Activated CD8-positive, alpha-beta memory T cell treated with anti-CD3 and anti-CD28 coated beads, Interleukin-2, amount 10 ng/mL, durations not matched to agents 7 days and 5 days (primary cell): ENCODE measurements around the gene KIN. TPM values are rescaled to one million over a fixed set of nuclear protein-coding genes. Genes with fewer than 3 reads are reported as not detected.
"Not testable (repeated sequence)": the region's sequence is repeated elsewhere in the genome, so short reads cannot be mapped to it uniquely, and the experiment has no call there.

Source experiments
- ATAC-seq: fragments of 150-1000 bp; cut with Tn5 transposase; one replicate; pipeline ENCODE4 v1.10.0; 2021; ENCODE audit warnings: moderate library complexity
- CTCF ChIA-PET: fragments of 350-600 bp; sonication (Branson Sonifier 250); formaldehyde crosslinking; loops from one replicate; lab custom pipeline; 2021; ENCODE audit warnings: antibody characterized with exemption; lab: Charles Lee
- DNase-seq: peaks from one replicate; pipeline ENCODE4 v3.0.0-alpha.2; 2020
- H3K27ac Mint-ChIP-seq: one replicate; pipeline ENCODE4 v1.8.0; 2021; ENCODE audit warnings: mild to moderate bottlenecking, mixed read lengths
- H3K27me3 Mint-ChIP-seq: one replicate; pipeline ENCODE4 v1.8.0; 2021; ENCODE audit warnings: mixed read lengths
- H3K36me3 Mint-ChIP-seq: one replicate; pipeline ENCODE4 v1.8.0; 2021; ENCODE audit warnings: mild to moderate bottlenecking, mixed read lengths
- H3K4me1 Mint-ChIP-seq: one replicate; pipeline ENCODE4 v1.8.0; 2021; ENCODE audit warnings: mixed read lengths
- H3K4me3 Mint-ChIP-seq: one replicate; pipeline ENCODE4 v1.8.0; 2021; ENCODE audit warnings: mild to moderate bottlenecking, moderate library complexity, mixed read lengths
- H3K9me3 Mint-ChIP-seq: one replicate; pipeline ENCODE4 v1.8.0; 2022; ENCODE audit warnings: low read depth, mixed read lengths
- total RNA-seq, 2 experiments: library from RNA; stranded (reverse); gene quantifications; one replicate each; pipeline ENCODE4 v1.2.3, GENCODE V29; 2021

Gene KIN
- total RNA-seq, 2 experiments from 2014 or later: 12.9 to 15.0 TPM

- H3K27ac Mint-ChIP-seq, ATAC-seq, H3K27me3 Mint-ChIP-seq, H3K9me3 Mint-ChIP-seq, DNase-seq, H3K4me3 Mint-ChIP-seq, H3K4me1 Mint-ChIP-seq: not testable (repeated sequence)
- H3K36me3 Mint-ChIP-seq: peaks cover 14% of the 10 kb centered on the region
- CTCF ChIA-PET: interaction anchor here (1.6 kb wide), 1 partner anchor 61 kb away, joined by 5 read pairs; no protein-coding TSS in a partner anchor
These were observed 39.2 kb downstream of the KIN start for GRCh38 chr10:7748637-7749036.

- no peak overlapping the region for H3K27ac Mint-ChIP-seq
- ATAC-seq (no peak), DNase-seq (no peak)
- H3K36me3 Mint-ChIP-seq: no peaks in the 10 kb centered on the region
- H3K9me3 Mint-ChIP-seq: no peaks in the 10 kb centered on the region
- CTCF ChIA-PET: no interaction called here
- peaks cover 4% of the 10 kb centered on the region for H3K4me1 Mint-ChIP-seq
- H3K4me3 Mint-ChIP-seq: no peak overlapping the region
- no peaks in the 10 kb centered on the region for H3K27me3 Mint-ChIP-seq
These were observed 43.5 kb downstream of the KIN start for GRCh38 chr10:7744307-7744706.

GRCh38 chr10:7738536-7739407 is 49.0 kb downstream of the KIN start:
- H3K36me3 Mint-ChIP-seq: no peaks in the 10 kb centered on the region
- DNase-seq: no peak
- CTCF ChIA-PET: interaction anchor here (1.0 to 1.2 kb wide), 2 partner anchors 18 to 214 kb away, joined by 3 to 4 read pairs; no protein-coding TSS in a partner anchor
- H3K4me1 Mint-ChIP-seq: peaks cover 16% of the 10 kb centered on the region
- no peak overlapping the region for H3K4me3 Mint-ChIP-seq
- no peaks in the 10 kb centered on the region for H3K27me3 Mint-ChIP-seq
- H3K9me3 Mint-ChIP-seq: no peaks in the 10 kb centered on the region
- no peak for ATAC-seq
- no peak overlapping the region for H3K27ac Mint-ChIP-seq

- peaks cover 9% of the 10 kb centered on the region for H3K27me3 Mint-ChIP-seq
- no peaks in the 10 kb centered on the region for H3K9me3 Mint-ChIP-seq
- DNase-seq (no peak), ATAC-seq (no peak)
- no peak overlapping the region for H3K4me3 Mint-ChIP-seq
- CTCF ChIA-PET: no interaction called here
- H3K27ac Mint-ChIP-seq: no peak overlapping the region
- H3K4me1 Mint-ChIP-seq: peaks cover 13% of the 10 kb centered on the region
- no peaks in the 10 kb centered on the region for H3K36me3 Mint-ChIP-seq
These were observed 53.0 kb downstream of the KIN start for GRCh38 chr10:7734821-7735220.

GRCh38 chr10:7722927-7723529 is 64.8 kb downstream of the KIN start:
- no peaks in the 10 kb centered on the region for H3K36me3 Mint-ChIP-seq
- H3K4me3 Mint-ChIP-seq: no peak overlapping the region
- H3K4me1 Mint-ChIP-seq: peaks cover 13% of the 10 kb centered on the region
- CTCF ChIA-PET: no interaction called here
- H3K27ac Mint-ChIP-seq: no peak overlapping the region
- ATAC-seq: no peak
- peaks cover 14% of the 10 kb centered on the region for H3K27me3 Mint-ChIP-seq
- no peak for DNase-seq
- H3K9me3 Mint-ChIP-seq: no peaks in the 10 kb centered on the region

GRCh38 chr10:7720478-7720877 is 67.3 kb downstream of the KIN start:
- Mint-ChIP-seq H3K4me3 (no peak overlapping the region), H3K36me3 (no peaks in the 10 kb centered on the region), H3K9me3 (no peaks in the 10 kb centered on the region), H3K4me1 (peaks cover 20% of the 10 kb centered on the region), H3K27ac (no peak overlapping the region), H3K27me3 (peaks cover 6% of the 10 kb centered on the region)
- DNase-seq (no peak), ATAC-seq (no peak)
- CTCF ChIA-PET: no interaction called here

- H3K4me3 Mint-ChIP-seq: no peak overlapping the region
- DNase-seq (no peak), ATAC-seq (no peak)
- H3K27me3 Mint-ChIP-seq: peaks cover 8% of the 10 kb centered on the region
- no peak overlapping the region for H3K27ac Mint-ChIP-seq
- CTCF ChIA-PET: interaction anchor here (1.3 kb wide), 1 partner anchor 32 kb away, joined by 4 read pairs; no protein-coding TSS in a partner anchor
- H3K4me1 Mint-ChIP-seq: peaks cover 20% of the 10 kb centered on the region
- H3K36me3 Mint-ChIP-seq: no peaks in the 10 kb centered on the region
- H3K9me3 Mint-ChIP-seq: no peaks in the 10 kb centered on the region
These were observed 69.1 kb downstream of the KIN start for GRCh38 chr10:7718685-7719084.

- no peaks in the 10 kb centered on the region for H3K9me3 Mint-ChIP-seq
- DNase-seq: peak; percentile 42
- H3K27me3 Mint-ChIP-seq: peaks cover 12% of the 10 kb centered on the region
- no peaks in the 10 kb centered on the region for H3K36me3 Mint-ChIP-seq
- H3K4me3 Mint-ChIP-seq: no peak overlapping the region
- ATAC-seq: no peak
- peaks cover 20% of the 10 kb centered on the region for H3K4me1 Mint-ChIP-seq
- CTCF ChIA-PET: no interaction called here
- H3K27ac Mint-ChIP-seq: no peak overlapping the region
These were observed 70.0 kb downstream of the KIN start for GRCh38 chr10:7717767-7718166.

- no peaks in the 10 kb centered on the region for H3K9me3 Mint-ChIP-seq
- DNase-seq: no peak
- peaks cover 23% of the 10 kb centered on the region for H3K27me3 Mint-ChIP-seq
- no peak for ATAC-seq
- no peak overlapping the region for H3K27ac Mint-ChIP-seq
- CTCF ChIA-PET: no interaction called here
- H3K36me3 Mint-ChIP-seq: no peaks in the 10 kb centered on the region
- H3K4me1 Mint-ChIP-seq: peaks cover 20% of the 10 kb centered on the region
- no peak overlapping the region for H3K4me3 Mint-ChIP-seq
These were observed 72.3 kb downstream of the KIN start for GRCh38 chr10:7715515-7715914.

GRCh38 chr10:7711075-7711474 is 76.7 kb downstream of the KIN start:
- H3K4me1 Mint-ChIP-seq, H3K27ac Mint-ChIP-seq, H3K36me3 Mint-ChIP-seq, ATAC-seq, H3K9me3 Mint-ChIP-seq, DNase-seq, H3K4me3 Mint-ChIP-seq: not testable (repeated sequence)
- peaks cover 53% of the 10 kb centered on the region for H3K27me3 Mint-ChIP-seq
- CTCF ChIA-PET: interaction anchor here (1.1 kb wide), 1 partner anchor 24 kb away, joined by 3 read pairs; no protein-coding TSS in a partner anchor

GRCh38 chr10:7710446-7710845 is 77.3 kb downstream of the KIN start:
- H3K27me3 Mint-ChIP-seq: peaks cover 56% of the 10 kb centered on the region
- H3K9me3 Mint-ChIP-seq: no peaks in the 10 kb centered on the region
- ATAC-seq (no peak), DNase-seq (no peak)
- H3K4me1 Mint-ChIP-seq: no peaks in the 10 kb centered on the region
- CTCF ChIA-PET: no interaction called here
- H3K36me3 Mint-ChIP-seq: no peaks in the 10 kb centered on the region
- H3K4me3 Mint-ChIP-seq: no peak overlapping the region
- H3K27ac Mint-ChIP-seq: no peak overlapping the region

GRCh38 chr10:7708832-7709231 is 79.0 kb downstream of the KIN start:
- DNase-seq: no peak

GRCh38 chr10:7707858-7708622 is 79.8 kb downstream of the KIN start:
- no peak overlapping the region for H3K27ac Mint-ChIP-seq
- CTCF ChIA-PET: no interaction called here
- H3K27me3 Mint-ChIP-seq: peaks cover 67% of the 10 kb centered on the region
- H3K36me3 Mint-ChIP-seq: no peaks in the 10 kb centered on the region
- no peaks in the 10 kb centered on the region for H3K9me3 Mint-ChIP-seq
- no peaks in the 10 kb centered on the region for H3K4me1 Mint-ChIP-seq
- no peak for ATAC-seq
- no peak overlapping the region for H3K4me3 Mint-ChIP-seq
- DNase-seq: no peak

More at GRCh38 chr10:7708832-7709231, 79.0 kb downstream of the KIN start:
- Mint-ChIP-seq H3K4me3 (no peak overlapping the region), H3K27me3 (peaks cover 64% of the 10 kb centered on the region), H3K36me3 (no peaks in the 10 kb centered on the region), H3K9me3 (no peaks in the 10 kb centered on the region), H3K4me1 (no peaks in the 10 kb centered on the region), H3K27ac (no peak overlapping the region)
- no peak for ATAC-seq
- CTCF ChIA-PET: interaction anchor here (1.1 kb wide), 1 partner anchor 22 kb away, joined by 4 read pairs; no protein-coding TSS in a partner anchor
